ENCODE data around the gene CEBPB. TPM values are rescaled to one million over a fixed set of nuclear protein-coding genes. Genes with fewer than 3 reads are reported as not detected.

Gene CEBPB
- total and polyA plus RNA-seq, 2 experiments from 2014 or later, result 22.0 to 22.9 TPM

GRCh38 chr20:50145566-50145965 is 45.1 kb upstream of the CEBPB start:
- no peak for TF ChIP-seq CTCF (IDR thresholded peaks at IDR 0.05; ENCODE audit: low read depth, low read length)
- no peak for DNase-seq (ENCODE audit: low read depth in 1 of 2, low spot score in 1 of 2)
- Histone ChIP-seq H3K4me3 (no peak overlapping the region), H3K9me3 (ENCODE audit: low read depth) (no peaks in the 10 kb centered on the region), H3K27me3 (no peaks in the 10 kb centered on the region), H3K27ac (no peak overlapping the region), H3K36me3 (peaks cover 10% of the 10 kb centered on the region), H3K4me1 (ENCODE audit: low read depth) (no peaks in the 10 kb centered on the region)

- DNase-seq (ENCODE audit: low read depth in 1 of 2, low spot score in 1 of 2), result no peak
- Histone ChIP-seq H3K36me3 (peaks cover 10% of the 10 kb centered on the region), H3K27ac (no peak overlapping the region), H3K27me3 (no peaks in the 10 kb centered on the region), H3K9me3 (ENCODE audit: low read depth) (no peaks in the 10 kb centered on the region), H3K4me1 (ENCODE audit: low read depth) (no peaks in the 10 kb centered on the region), H3K4me3 (no peak overlapping the region)
- no peak for TF ChIP-seq CTCF (IDR thresholded peaks at IDR 0.05; ENCODE audit: low read depth, low read length)
These were observed 44.4 kb upstream of the CEBPB start for GRCh38 chr20:50146214-50146613.

- no peaks in the 10 kb centered on the region for H3K4me1 ChIP-seq (ENCODE audit: low read depth)
- peaks cover 8% of the 10 kb centered on the region for H3K36me3 ChIP-seq
- no peak overlapping the region for H3K4me3 ChIP-seq
- no peaks in the 10 kb centered on the region for H3K9me3 ChIP-seq (ENCODE audit: low read depth)
- no peaks in the 10 kb centered on the region for H3K27me3 ChIP-seq
- peak overlapping the region; percentile 55 for H3K27ac ChIP-seq
- DNase-seq (ENCODE audit: low read depth in 1 of 2, low spot score in 1 of 2), result no peak
- no peak for TF ChIP-seq CTCF (IDR thresholded peaks at IDR 0.05; ENCODE audit: low read depth, low read length)
These were observed 43.6 kb upstream of the CEBPB start for GRCh38 chr20:50146732-50147662.

- H3K27me3 ChIP-seq, result no peaks in the 10 kb centered on the region
- H3K4me1 ChIP-seq (ENCODE audit: low read depth), result peaks cover 6% of the 10 kb centered on the region
- DNase-seq (ENCODE audit: low read depth in 1 of 2, low spot score in 1 of 2), result no peak
- no peak overlapping the region for H3K27ac ChIP-seq
- H3K4me3 ChIP-seq, result no peak overlapping the region
- no peaks in the 10 kb centered on the region for H3K36me3 ChIP-seq
- TF ChIP-seq CTCF (IDR thresholded peaks at IDR 0.05; ENCODE audit: low read depth, low read length), result no peak
- H3K9me3 ChIP-seq (ENCODE audit: low read depth), result no peaks in the 10 kb centered on the region
These were observed 41.0 kb upstream of the CEBPB start for GRCh38 chr20:50149481-50150254.

- Histone ChIP-seq H3K27me3 (no peaks in the 10 kb centered on the region), H3K27ac (no peak overlapping the region), H3K9me3 (ENCODE audit: low read depth) (no peaks in the 10 kb centered on the region), H3K4me3 (no peak overlapping the region), H3K36me3 (no peaks in the 10 kb centered on the region), H3K4me1 (ENCODE audit: low read depth) (peaks cover 6% of the 10 kb centered on the region)
- no peak for DNase-seq (ENCODE audit: low read depth in 1 of 2, low spot score in 1 of 2)
- no peak for TF ChIP-seq CTCF (IDR thresholded peaks at IDR 0.05; ENCODE audit: low read depth, low read length)
These were observed 39.4 kb upstream of the CEBPB start for GRCh38 chr20:50151034-50151743.
